Gastrocnemius medialis (tissue), 4 donors: ENCODE results near the gene SLAMF8. TPM values are rescaled to one million over a fixed set of nuclear protein-coding genes. Genes with fewer than 3 reads are reported as not detected.

Experiments
- ATAC-seq, 2 donors: fragments of 150-250 bp; one replicate each; pipeline ENCODE4 v1.9.1; 2016
- DNase-seq, 2 donors: peaks; one replicate each; pipeline ENCODE4 v3.0.0-alpha.2; 2019
- H3K27ac ChIP-seq, 4 donors: fragments of 200-600 bp; sonication (generic); 1 replicate in 1 of 4; 2 replicates in 3 of 4; pipeline ENCODE4 v1.5.1; 2016 to 2018; ENCODE audit warnings: mild to moderate bottlenecking in 2 of 4, moderate library complexity in 1 of 4
- H3K27me3 ChIP-seq, 3 donors: fragments of 200-600 bp; sonication (generic) in 2 of 3; 1 replicate in 1 of 3; 2 replicates in 2 of 3; pipeline versions ENCODE4 v1.5.1 to v1.6.0; 2016 to 2019; ENCODE audit warnings: mild to moderate bottlenecking in 1 of 3, moderate library complexity in 1 of 3
- H3K36me3 ChIP-seq, 2 donors: fragments of 200-600 bp; sonication (generic) in 1 of 2; one replicate each; pipeline ENCODE4 v1.5.1; 2017 to 2018
- H3K4me1 ChIP-seq, 2 donors: fragments of 200-600 bp; sonication (generic) in 1 of 2; one replicate each; pipeline ENCODE4 v1.5.1; 2016 to 2017; ENCODE audit warnings: mild to moderate bottlenecking in 2 of 2
- H3K4me3 ChIP-seq, 4 donors: fragments of 200-600 bp; sonication (generic) in 3 of 4; 1 replicate in 1 of 4; 2 replicates in 3 of 4; pipeline ENCODE4 v1.5.1; 2016 to 2019; ENCODE audit warnings: mild to moderate bottlenecking in 2 of 4
- H3K9me3 ChIP-seq, 3 donors: fragments of 200-600 bp; sonication (generic) in 2 of 3; 1 replicate in 1 of 3; 2 replicates in 2 of 3; pipeline ENCODE4 v1.5.1; 2016 to 2019
- CTCF ChIP-seq, 5 experiments: fragments of 450-650 bp in 3 of 5; fragments of 200-600 bp in 2 of 5; sonication (generic) in 2 of 5; IDR thresholded peaks in 4 of 5; conservative IDR thresholded peaks in 1 of 5; 1 replicate in 4 of 5; 2 replicates in 1 of 5; pipeline ENCODE4 v1.5.1; 2016 to 2019; ENCODE audit warnings: antibody characterized with exemption in 5 of 5, mild to moderate bottlenecking in 3 of 5, moderate library complexity in 3 of 5
- POLR2A ChIP-seq, 2 donors: fragments of 450-650 bp; IDR thresholded peaks; one replicate each; pipeline ENCODE4 v1.6.1; 2017; ENCODE audit warnings: antibody characterized with exemption in 2 of 2, mild to moderate bottlenecking in 2 of 2, moderate library complexity in 2 of 2
- in situ Hi-C, 4 donors: fragments of 200-750 bp; cut with MboI; loops; one replicate each; pipeline versions ENCODE4 v1.15.0 to v1.8.0; 2017; ENCODE audit warnings: low sequenced_read_pairs in 4 of 4
- intact Hi-C: fragments of 100-400 bp; cut with DNase I; formaldehyde crosslinking; loops from one replicate; pipeline ENCODE4 v1.15.1; 2023; ENCODE audit warnings: low total_unique reads
- total RNA-seq, 4 donors: library from RNA; depleted of rRNA; stranded (reverse); fragments of >200 nt; gene quantifications; one replicate each; pipeline versions ENCODE4 v1.1.0 to v1.2.3, GENCODE V29; 2016

SLAMF8 gene
- total RNA-seq, 4 donors from 2014 or later = 0.75 to 2.3 (median 2.0) TPM; not detected in 1

GRCh38 chr1:159859767-159860322 lies 33.2 kb downstream of the SLAMF8 start:
- Histone ChIP-seq H3K4me3 (no peak overlapping the region), H3K9me3 (no peaks in the 10 kb centered on the region), H3K27ac (no peak overlapping the region), H3K27me3 (no peaks in the 10 kb centered on the region), H3K4me1 (no peaks in the 10 kb centered on the region), H3K36me3 (no peaks in the 10 kb centered on the region)
- intact Hi-C loops = loop anchor here (10.0 kb wide), 1 partner anchor 65 kb away; the partner anchor contains the start of gene TAGLN2
- ATAC-seq (no peak), DNase-seq (no peak)
- in situ Hi-C loops = loop anchor here in 1 of 4 donors (10.0 kb wide), 1 partner anchor 55 kb away; the partner anchor contains the start of gene FCRL6
- TF ChIP-seq CTCF (IDR thresholded peaks at IDR 0.05 in 4 of 5, conservative IDR thresholded peaks at IDR 0.05 in 1 of 5) = no peak
- no peak for TF ChIP-seq POLR2A (IDR thresholded peaks at IDR 0.05)

- no peak for TF ChIP-seq CTCF (IDR thresholded peaks at IDR 0.05 in 4 of 5, conservative IDR thresholded peaks at IDR 0.05 in 1 of 5)
- no peak for TF ChIP-seq POLR2A (IDR thresholded peaks at IDR 0.05)
- no peaks in the 10 kb centered on the region for H3K9me3 ChIP-seq
- no peaks in the 10 kb centered on the region for H3K27me3 ChIP-seq
- no peaks in the 10 kb centered on the region for H3K4me1 ChIP-seq
- no peak for DNase-seq
- in situ Hi-C loops = no loop called here
- intact Hi-C loops = no loop called here
- no peak for ATAC-seq
- H3K4me3 ChIP-seq = no peak overlapping the region
- H3K27ac ChIP-seq = no peak overlapping the region
- H3K36me3 ChIP-seq = no peaks in the 10 kb centered on the region
These were observed 33.8 kb downstream of the SLAMF8 start for GRCh38 chr1:159860456-159860855.

- Histone ChIP-seq H3K36me3 (no peaks in the 10 kb centered on the region), H3K4me1 (no peaks in the 10 kb centered on the region), H3K27me3 (no peaks in the 10 kb centered on the region), H3K27ac (no peak overlapping the region), H3K4me3 (no peak overlapping the region), H3K9me3 (no peaks in the 10 kb centered on the region)
- intact Hi-C loops = no loop called here
- no peak for TF ChIP-seq POLR2A (IDR thresholded peaks at IDR 0.05)
- TF ChIP-seq CTCF (IDR thresholded peaks at IDR 0.05 in 4 of 5, conservative IDR thresholded peaks at IDR 0.05 in 1 of 5) = no peak
- DNase-seq (no peak), ATAC-seq (no peak)
- in situ Hi-C loops = no loop called here
These were observed 34.5 kb downstream of the SLAMF8 start for GRCh38 chr1:159861218-159861617.

GRCh38 chr1:159862031-159862430 lies 35.4 kb downstream of the SLAMF8 start:
- intact Hi-C loops (no loop called here), in situ Hi-C loops (no loop called here)
- TF ChIP-seq CTCF (IDR thresholded peaks at IDR 0.05 in 4 of 5, conservative IDR thresholded peaks at IDR 0.05 in 1 of 5) (no peak), POLR2A (IDR thresholded peaks at IDR 0.05) (no peak)
- Histone ChIP-seq H3K27me3 (no peaks in the 10 kb centered on the region), H3K36me3 (no peaks in the 10 kb centered on the region), H3K9me3 (no peaks in the 10 kb centered on the region), H3K4me1 (no peaks in the 10 kb centered on the region), H3K4me3 (no peak overlapping the region), H3K27ac (no peak overlapping the region)
- DNase-seq (no peak), ATAC-seq (no peak)

GRCh38 chr1:159862557-159862956 lies 35.9 kb downstream of the SLAMF8 start, which contains the start of gene VSIG8:
TSS of gene VSIG8 (minus strand) at chr1:159862657. CDS start at chr1:159862521, 136 bp downstream.
- TF ChIP-seq POLR2A (IDR thresholded peaks at IDR 0.05) = no peak
- TF ChIP-seq CTCF (IDR thresholded peaks at IDR 0.05 in 4 of 5, conservative IDR thresholded peaks at IDR 0.05 in 1 of 5) = no peak
- Histone ChIP-seq H3K4me3 (no peak within 1 kb of the TSS), H3K27ac (no peak within 1 kb of the TSS), H3K9me3 (no peaks in the 10 kb centered on the region), H3K36me3 (no peaks in the 10 kb centered on the region), H3K27me3 (no peaks in the 10 kb centered on the region), H3K4me1 (no peaks in the 10 kb centered on the region)
- DNase-seq (no peak), ATAC-seq (no peak)
- in situ Hi-C loops = no loop called here
- intact Hi-C loops = no loop called here
